ENCODE data around the gene HOXB8.

The HOXB8 gene

DNA sequence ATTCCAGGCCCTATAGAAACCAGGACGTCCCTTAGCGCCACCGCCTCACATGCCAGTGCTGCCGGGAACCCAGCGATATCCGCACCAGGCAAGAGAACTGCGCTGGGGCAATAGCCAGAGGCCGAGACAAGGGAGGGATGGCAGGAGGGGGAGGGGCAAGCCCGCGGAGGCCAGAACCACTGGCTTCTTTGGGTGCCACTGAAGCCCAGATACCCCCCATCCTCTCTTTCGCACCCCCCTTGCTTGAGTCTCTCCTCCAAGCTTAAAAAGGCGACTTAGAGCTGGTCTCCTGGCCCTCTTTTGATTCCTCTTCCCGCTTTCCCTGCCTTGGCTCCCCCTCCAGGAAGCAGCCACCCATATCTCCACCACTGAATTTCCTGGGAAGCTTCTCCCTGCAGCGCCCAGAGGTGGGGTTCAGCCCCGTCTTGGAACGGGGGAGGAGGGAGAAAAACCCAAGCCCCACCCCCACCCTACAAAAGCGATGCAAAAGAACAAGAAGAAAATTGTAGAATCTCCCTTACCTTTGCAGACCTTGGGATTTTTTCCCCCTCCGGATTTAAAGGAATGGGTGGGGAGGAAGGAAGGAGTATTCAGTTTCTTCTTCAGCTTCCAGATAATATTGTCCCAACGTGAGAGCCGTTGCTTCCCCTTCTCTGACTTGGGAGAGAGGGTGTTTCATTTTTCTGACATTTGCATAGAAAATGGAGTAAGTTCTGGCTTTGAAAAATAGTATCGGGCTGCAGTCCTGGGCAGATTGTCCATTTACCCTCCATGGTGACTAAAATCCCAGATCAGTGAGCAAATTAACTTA lies 10.9 kb downstream of the HOXB8 start:
- H3K36me3 Mint-ChIP-seq: no peaks in the 10 kb centered on the region

DNA sequence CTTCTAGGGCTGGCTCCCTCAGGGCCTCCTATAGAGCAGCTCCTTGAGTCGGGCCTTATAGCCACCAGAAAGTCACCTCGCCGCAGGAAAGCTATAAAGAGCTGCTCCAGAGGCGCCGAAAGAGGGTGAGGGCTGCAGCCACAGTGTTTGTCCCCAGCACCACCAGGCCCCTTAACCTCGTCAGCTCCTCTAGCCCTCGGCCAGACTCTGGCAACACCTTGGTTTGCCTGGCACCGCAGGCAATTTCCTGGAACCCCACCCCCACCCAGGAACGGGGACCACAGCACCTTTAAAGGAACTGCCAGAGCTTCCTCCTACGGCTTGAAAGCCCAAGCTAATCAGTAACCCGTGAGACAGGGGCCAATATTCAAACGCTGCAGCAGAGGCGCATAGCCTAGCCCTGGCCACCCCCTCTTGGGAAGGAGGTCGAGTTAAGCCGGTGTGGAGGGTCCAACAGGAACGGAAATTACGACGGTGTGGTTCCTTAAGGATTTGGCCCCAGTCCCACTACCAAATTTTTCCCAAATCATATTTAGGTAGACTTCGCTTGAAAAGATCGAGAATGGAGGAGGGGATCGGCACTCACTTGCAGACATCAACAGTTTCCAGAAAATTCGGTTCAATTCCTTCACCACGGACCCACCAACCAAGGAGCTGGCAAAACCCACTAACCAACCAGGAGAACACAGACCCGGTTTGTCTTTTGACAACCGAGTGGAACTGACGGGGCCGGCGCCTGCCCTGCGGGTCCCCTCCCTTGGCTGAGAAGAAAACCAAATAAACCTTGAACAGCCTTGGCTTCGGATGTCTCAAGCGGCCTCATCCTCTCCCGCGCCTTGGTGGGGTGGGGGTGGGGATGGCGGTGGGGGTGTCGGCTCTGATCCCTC lies 13.3 kb downstream of the HOXB8 start:
- no peak for DNase-seq
- H3K4me1 Mint-ChIP-seq: peaks cover 47% of the 10 kb centered on the region
- peak overlapping the region; percentile 28 for H3K27ac Mint-ChIP-seq
- no peaks in the 10 kb centered on the region for H3K9me3 Mint-ChIP-seq
- no peaks in the 10 kb centered on the region for H3K36me3 Mint-ChIP-seq
- CTCF ChIA-PET: interaction anchor here (0.8 to 1.6 kb wide), 6 partner anchors 9 to 342 kb away, joined by 3 to 6 read pairs (median 4); partner anchors contain the start of gene HOXB5
- H3K27me3 Mint-ChIP-seq: peaks cover 100% of the 10 kb centered on the region
- H3K4me3 Mint-ChIP-seq: no peak overlapping the region

More for the DNA sequence above, 10.9 kb downstream of the HOXB8 start:
- H3K27me3 Mint-ChIP-seq: peaks cover 100% of the 10 kb centered on the region
- CTCF ChIA-PET: no interaction called here
- no peak overlapping the region for H3K4me3 Mint-ChIP-seq
- H3K27ac Mint-ChIP-seq: no peak overlapping the region
- DNase-seq: no peak
- H3K9me3 Mint-ChIP-seq: no peaks in the 10 kb centered on the region
- peaks cover 30% of the 10 kb centered on the region for H3K4me1 Mint-ChIP-seq

DNA sequence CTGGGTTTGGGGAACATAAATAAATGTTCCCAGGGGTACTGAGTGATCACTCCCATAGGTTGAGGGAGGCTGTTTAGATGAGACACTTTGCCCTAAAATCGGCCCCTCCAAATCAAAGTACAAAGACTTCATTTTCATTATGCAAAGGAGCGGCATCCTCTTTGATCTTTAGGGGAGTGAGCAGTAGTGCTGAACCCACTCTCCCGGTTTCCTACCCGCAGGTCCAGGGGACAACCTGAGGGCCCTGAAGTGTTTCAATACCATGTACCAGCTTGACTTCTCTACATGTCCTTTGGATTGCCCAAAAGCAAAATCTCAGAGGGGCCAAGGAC lies 13.9 kb downstream of the HOXB8 start:
- Mint-ChIP-seq H3K9me3 (no peaks in the 10 kb centered on the region), H3K4me1 (peaks cover 53% of the 10 kb centered on the region), H3K36me3 (no peaks in the 10 kb centered on the region), H3K4me3 (no peak overlapping the region), H3K27me3 (peaks cover 100% of the 10 kb centered on the region), H3K27ac (no peak overlapping the region)
- DNase-seq: no peak
- CTCF ChIA-PET: interaction anchor here (0.8 to 1.6 kb wide), 6 partner anchors 8 to 341 kb away, joined by 3 to 6 read pairs (median 4); partner anchors contain the start of gene HOXB5

GRCh38 chr17:48600244-48601098 lies 14.6 kb downstream of the HOXB8 start:
- Mint-ChIP-seq H3K4me1 (peaks cover 53% of the 10 kb centered on the region), H3K36me3 (no peaks in the 10 kb centered on the region), H3K4me3 (no peak overlapping the region), H3K27ac (no peak overlapping the region), H3K27me3 (peaks cover 100% of the 10 kb centered on the region), H3K9me3 (no peaks in the 10 kb centered on the region)
- CTCF ChIA-PET: interaction anchor here (0.7 to 1.6 kb wide), 4 partner anchors 13 to 123 kb away, joined by 3 to 5 read pairs (median 4); no protein-coding TSS in a partner anchor
- DNase-seq: no peak

DNA sequence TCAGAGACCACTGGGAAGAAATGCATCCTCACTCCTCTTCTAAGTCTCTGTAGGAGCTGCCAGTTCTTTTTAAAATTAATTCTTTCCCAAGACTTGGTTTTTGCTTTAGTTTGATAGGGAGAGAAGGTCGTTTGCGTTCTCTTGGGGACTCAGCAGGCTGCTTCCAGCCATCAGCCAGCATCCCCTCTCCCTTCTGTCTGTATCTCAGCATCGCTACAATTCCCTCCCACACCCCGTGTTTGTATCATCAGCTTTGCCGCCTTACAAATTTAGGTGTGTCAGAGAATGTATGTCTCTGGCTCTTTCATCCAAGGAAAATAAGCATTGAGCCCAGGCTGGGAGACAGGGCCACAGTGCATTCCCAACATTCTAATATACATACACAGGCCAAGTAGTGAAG lies 15.7 kb downstream of the HOXB8 start:
- CTCF ChIA-PET: interaction anchor here (1.0 to 1.1 kb wide), 3 partner anchors 11 to 519 kb away, joined by 3 to 5 read pairs (median 3); no protein-coding TSS in a partner anchor
- Mint-ChIP-seq H3K9me3 (no peaks in the 10 kb centered on the region), H3K36me3 (no peaks in the 10 kb centered on the region), H3K27me3 (peaks cover 100% of the 10 kb centered on the region), H3K4me3 (no peak overlapping the region), H3K27ac (no peak overlapping the region), H3K4me1 (peaks cover 45% of the 10 kb centered on the region)
- DNase-seq: no peak

- CTCF ChIA-PET: interaction anchor here (1.0 to 1.1 kb wide), 3 partner anchors 11 to 519 kb away, joined by 3 to 5 read pairs (median 3); no protein-coding TSS in a partner anchor
- Mint-ChIP-seq H3K36me3 (no peaks in the 10 kb centered on the region), H3K4me3 (no peak overlapping the region), H3K9me3 (no peaks in the 10 kb centered on the region), H3K27ac (no peak overlapping the region), H3K27me3 (peaks cover 100% of the 10 kb centered on the region), H3K4me1 (peaks cover 45% of the 10 kb centered on the region)
- no peak for DNase-seq
Observed at GRCh38 chr17:48598736-48599135, 16.4 kb downstream of the HOXB8 start.

DNA sequence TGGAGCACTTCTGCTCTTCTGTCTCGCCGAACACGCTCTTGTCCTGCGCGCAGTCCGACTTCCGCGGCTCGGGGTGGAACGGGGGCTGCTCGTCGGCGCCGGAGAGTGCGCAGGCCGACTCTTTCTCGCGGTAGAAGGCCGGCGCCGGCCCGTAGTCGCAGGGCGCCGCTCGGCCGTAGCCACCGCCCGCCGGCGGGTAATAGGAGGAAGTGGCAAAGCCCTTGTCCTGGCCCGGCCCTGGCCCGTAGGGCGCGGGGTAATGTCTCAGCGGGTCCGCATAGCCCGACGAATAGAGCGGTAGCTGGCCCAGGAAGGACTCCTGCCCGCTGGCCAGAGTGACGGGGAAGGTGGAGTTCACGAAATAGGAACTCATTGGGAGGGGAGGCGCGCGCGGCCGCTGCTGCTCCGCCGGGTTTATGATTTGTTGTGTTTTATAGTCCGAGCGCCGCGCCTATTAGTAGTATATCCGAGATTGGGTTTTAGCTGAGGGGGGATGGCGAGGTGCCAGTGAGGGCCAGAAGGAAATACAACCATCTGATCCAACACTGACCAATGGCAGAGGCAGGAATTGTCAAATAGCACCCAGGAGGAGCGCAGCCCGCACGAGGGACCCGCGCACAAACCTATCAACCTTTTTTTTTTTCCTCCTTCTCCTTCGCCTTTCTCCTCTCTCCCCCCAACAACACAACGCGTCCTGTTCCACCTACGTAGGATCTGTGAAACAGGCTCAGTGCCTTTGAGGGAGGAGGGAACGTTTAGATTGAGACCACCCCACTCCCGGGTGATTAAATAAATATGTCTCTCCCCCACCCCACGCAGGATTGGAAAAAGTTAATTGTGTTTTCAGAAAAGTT lies 17.1 kb downstream of the HOXB8 start:
- peaks cover 48% of the 10 kb centered on the region for H3K4me1 Mint-ChIP-seq
- no peaks in the 10 kb centered on the region for H3K36me3 Mint-ChIP-seq
- H3K9me3 Mint-ChIP-seq: no peaks in the 10 kb centered on the region
- peaks cover 100% of the 10 kb centered on the region for H3K27me3 Mint-ChIP-seq
- H3K27ac Mint-ChIP-seq: no peak overlapping the region
- H3K4me3 Mint-ChIP-seq: peak overlapping the region; percentile 70
- CTCF ChIA-PET: interaction anchor here (1.1 kb wide), 1 partner anchor 10 kb away, joined by 3 read pairs; no protein-coding TSS in a partner anchor
- peak; percentile 61 for DNase-seq

DNA sequence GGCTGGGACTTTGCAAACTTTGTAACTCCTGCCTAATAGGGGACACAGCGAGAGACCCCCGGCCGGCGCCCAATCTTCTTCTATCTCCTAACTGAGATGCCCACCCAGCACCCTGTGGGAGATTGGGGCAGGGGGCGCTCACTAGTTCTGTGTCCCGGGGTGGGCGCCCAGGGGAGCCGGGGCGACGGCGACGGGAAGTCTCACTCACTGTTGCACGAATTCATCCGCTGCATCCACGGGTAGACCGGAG lies 17.6 kb downstream of the HOXB8 start:
- H3K27me3 Mint-ChIP-seq: peaks cover 100% of the 10 kb centered on the region
- CTCF ChIA-PET: no interaction called here
- no peak for DNase-seq
- H3K36me3 Mint-ChIP-seq: no peaks in the 10 kb centered on the region
- no peak overlapping the region for H3K27ac Mint-ChIP-seq
- peaks cover 50% of the 10 kb centered on the region for H3K4me1 Mint-ChIP-seq
- peak overlapping the region; percentile 70 for H3K4me3 Mint-ChIP-seq
- H3K9me3 Mint-ChIP-seq: no peaks in the 10 kb centered on the region

- CTCF ChIA-PET: interaction anchor here (1.3 to 1.5 kb wide), 3 partner anchors 9 to 303 kb away, joined by 3 to 4 read pairs (median 4); no protein-coding TSS in a partner anchor
- H3K9me3 Mint-ChIP-seq: no peaks in the 10 kb centered on the region
- peaks cover 100% of the 10 kb centered on the region for H3K27me3 Mint-ChIP-seq
- H3K27ac Mint-ChIP-seq: no peak overlapping the region
- H3K36me3 Mint-ChIP-seq: no peaks in the 10 kb centered on the region
- peak; percentile 17 for DNase-seq
- peak overlapping the region; percentile 70 for H3K4me3 Mint-ChIP-seq
- H3K4me1 Mint-ChIP-seq: peaks cover 48% of the 10 kb centered on the region
Observed at GRCh38 chr17:48596735-48597527, 18.2 kb downstream of the HOXB8 start.

- H3K4me3 Mint-ChIP-seq: peak overlapping the region; percentile 45
- no peaks in the 10 kb centered on the region for H3K9me3 Mint-ChIP-seq
- H3K27ac Mint-ChIP-seq: no peak overlapping the region
- CTCF ChIA-PET: interaction anchor here (1.3 to 1.8 kb wide), 4 partner anchors 9 to 303 kb away, joined by 3 to 5 read pairs (median 4); no protein-coding TSS in a partner anchor
- peak; percentile 64 for DNase-seq
- peaks cover 100% of the 10 kb centered on the region for H3K27me3 Mint-ChIP-seq
- H3K36me3 Mint-ChIP-seq: no peaks in the 10 kb centered on the region
- H3K4me1 Mint-ChIP-seq: peaks cover 51% of the 10 kb centered on the region
Observed at GRCh38 chr17:48596000-48596734, 18.9 kb downstream of the HOXB8 start.

DNA sequence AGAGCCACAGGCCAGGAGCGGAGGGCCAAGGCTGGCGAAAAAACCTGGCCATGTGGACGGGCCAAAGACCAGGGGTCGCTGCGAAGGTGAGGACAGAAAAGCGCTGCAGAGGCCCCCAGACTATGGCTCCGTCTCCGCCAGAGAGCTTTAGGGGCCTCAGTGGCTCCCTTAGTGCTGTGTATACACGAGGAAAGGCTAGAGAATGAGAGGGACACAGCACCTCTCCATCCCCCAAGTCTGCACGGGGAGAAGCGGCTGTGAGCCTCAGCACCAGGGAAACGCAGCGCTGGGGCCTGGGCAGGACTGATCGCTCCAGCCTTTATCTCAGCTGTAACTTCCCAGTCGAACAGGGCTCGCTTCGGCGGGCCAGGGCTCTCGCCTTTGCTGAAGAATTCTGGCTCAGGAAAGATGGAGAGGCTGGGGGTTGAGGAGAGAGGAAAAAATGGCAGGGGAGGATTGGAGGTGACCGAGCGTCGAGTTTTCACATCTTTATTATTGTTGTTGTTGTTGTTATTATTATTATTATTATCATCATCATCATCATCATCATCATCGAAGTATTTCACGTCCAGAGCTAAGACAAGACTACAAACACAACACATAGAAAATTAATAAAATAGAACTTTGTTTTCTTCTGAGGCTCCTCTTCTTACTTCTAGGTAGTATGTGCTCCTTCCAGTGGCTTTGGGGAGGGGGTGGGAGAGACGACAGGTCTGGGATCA lies 19.7 kb downstream of the HOXB8 start:
- Mint-ChIP-seq H3K9me3 (no peaks in the 10 kb centered on the region), H3K36me3 (no peaks in the 10 kb centered on the region), H3K27me3 (peaks cover 100% of the 10 kb centered on the region), H3K4me3 (no peak overlapping the region), H3K27ac (no peak overlapping the region), H3K4me1 (peaks cover 51% of the 10 kb centered on the region)
- CTCF ChIA-PET: interaction anchor here (0.5 to 3.8 kb wide), 6 partner anchors 8 to 570 kb away, joined by 3 to 24 read pairs (median 4); no protein-coding TSS in a partner anchor
- DNase-seq: no peak

Measured in activated naive CD4-positive, alpha-beta T cell treated with anti-CD3 and anti-CD28 coated beads, Interleukin-2, amount 10 ng/mL, durations not matched to agents 7 days and 5 days (primary cell).